ENCODE data around the gene MRPL18.

DNA sequence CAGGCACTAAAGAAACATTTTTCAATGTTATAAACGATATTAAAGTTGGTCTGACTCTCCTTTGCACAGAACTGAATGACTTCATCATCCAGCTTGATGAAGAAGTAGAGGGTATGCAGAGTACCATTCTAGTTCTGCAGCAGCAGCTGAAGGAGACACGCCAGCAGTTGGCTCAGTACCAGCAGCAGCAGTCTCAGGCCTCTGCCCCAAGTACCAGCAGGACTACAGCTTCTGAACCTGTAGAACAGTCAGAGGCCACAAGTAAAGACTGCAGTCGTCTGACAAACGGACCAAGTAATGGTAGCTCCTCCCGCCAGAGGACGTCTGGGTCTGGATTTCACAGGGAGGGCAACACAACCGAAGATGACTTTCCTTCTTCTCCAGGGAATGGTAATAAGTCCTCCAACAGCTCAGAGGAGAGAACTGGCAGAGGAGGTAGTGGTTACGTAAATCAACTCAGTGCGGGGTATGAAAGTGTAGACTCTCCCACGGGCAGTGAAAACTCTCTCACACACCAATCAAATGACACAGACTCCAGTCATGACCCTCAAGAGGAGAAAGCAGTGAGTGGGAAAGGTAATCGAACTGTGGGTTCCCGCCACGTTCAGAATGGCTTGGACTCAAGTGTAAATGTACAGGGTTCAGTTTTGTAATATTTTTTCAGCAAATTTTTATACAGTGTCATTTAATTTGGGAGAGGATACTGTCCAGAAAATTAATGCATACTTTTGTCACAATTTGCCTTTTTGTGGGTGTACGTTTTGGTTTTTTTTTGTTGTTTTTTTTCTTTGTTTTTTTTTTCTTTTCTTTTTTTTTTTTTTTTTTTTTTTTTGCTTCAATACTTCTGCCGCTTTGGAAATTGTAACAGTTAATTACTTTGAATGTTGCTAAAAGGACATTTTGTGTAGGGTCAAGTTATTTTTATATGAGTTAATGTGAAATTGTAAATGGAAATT, 35.0 kb upstream of the MRPL18 start:
- no peak for TF ChIP-seq EP300 (IDR thresholded peaks at IDR 0.05)
- TF ChIP-seq, protein P1, sequence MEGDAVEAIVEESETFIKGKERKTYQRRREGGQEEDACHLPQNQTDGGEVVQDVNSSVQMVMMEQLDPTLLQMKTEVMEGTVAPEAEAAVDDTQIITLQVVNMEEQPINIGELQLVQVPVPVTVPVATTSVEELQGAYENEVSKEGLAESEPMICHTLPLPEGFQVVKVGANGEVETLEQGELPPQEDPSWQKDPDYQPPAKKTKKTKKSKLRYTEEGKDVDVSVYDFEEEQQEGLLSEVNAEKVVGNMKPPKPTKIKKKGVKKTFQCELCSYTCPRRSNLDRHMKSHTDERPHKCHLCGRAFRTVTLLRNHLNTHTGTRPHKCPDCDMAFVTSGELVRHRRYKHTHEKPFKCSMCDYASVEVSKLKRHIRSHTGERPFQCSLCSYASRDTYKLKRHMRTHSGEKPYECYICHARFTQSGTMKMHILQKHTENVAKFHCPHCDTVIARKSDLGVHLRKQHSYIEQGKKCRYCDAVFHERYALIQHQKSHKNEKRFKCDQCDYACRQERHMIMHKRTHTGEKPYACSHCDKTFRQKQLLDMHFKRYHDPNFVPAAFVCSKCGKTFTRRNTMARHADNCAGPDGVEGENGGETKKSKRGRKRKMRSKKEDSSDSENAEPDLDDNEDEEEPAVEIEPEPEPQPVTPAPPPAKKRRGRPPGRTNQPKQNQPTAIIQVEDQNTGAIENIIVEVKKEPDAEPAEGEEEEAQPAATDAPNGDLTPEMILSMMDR (IDR thresholded peaks at IDR 0.05) = no peak
- TF ChIP-seq POLR2A (IDR thresholded peaks at IDR 0.05) = no peak
